HG03571 (cell line): ENCODE measurements around the gene FHAD1.

Experiments used
- ATAC-seq: cut with Tn5 transposase; IDR thresholded peaks from one replicate; pipeline ENCODE4 v1.9.1; 2021; ENCODE audit not compliant: unreplicated experiment

Gene FHAD1

DNA sequence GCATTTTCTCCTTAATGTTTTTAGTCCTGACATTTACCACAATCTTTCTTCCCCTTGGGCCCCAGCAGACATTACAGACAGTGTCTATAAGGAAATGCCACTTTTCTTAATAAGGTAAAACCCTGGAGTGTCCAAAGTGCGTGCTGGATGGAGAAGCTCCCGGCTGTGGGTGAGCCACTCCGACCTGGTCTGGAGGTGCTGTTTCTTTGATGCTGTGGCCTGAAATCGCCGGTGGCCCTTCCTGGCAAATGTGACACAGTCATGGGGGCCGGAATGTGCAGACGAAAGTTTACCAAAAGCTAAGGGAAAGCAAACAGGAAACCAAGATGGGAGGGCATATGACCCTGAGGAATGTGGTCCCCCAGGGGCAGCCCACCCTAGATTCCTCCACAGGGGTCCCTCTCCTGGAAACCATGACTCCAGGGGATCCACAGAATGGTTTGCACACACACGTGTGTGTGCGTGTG is 77.9 kb downstream of the FHAD1 start:
- no peak for ATAC-seq

GRCh38 chr1:15325375-15326085 is 78.5 kb downstream of the FHAD1 start:
- ATAC-seq = no peak

DNA sequence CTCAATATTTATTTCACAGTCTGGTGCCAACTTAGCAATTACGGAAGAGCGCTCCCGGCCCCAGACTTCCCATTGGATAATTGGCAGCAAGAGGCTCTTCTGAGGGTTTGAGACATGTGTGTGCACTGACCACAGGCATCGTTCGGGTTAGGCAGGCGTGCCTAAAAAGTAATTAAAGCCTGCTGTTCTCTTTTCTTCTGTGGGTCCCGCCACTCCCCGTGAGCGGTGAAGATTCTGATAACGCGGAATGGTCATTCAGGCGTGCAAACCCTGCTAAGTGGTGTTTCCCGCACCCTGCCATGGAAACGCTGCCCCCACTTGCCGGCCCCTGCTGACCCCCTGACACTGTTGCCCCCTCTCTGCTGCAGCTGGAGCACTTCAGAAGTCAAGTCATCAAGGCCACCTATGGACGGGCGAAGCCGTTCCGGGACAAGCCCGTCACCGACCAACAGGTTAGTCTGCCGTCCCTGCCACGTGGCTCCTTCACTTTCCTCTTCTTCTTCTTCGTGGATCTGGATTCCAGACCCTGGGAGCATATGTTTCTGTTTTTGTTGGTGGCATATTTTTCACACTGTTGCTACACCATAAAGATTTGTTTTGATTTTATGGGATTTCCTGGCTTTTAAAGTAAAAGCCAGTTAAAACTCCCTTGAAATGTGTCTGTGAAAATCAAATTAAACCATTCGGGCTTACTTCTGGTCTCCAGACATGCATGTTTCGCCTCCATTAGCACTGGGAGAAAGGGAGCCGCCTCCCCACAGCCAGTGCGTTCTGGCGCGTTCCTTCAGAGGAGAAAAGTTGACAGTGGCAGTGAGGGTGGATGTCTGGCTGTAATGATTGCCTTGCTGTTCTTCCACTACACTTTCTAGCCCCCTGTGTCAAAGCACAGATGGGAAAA is 79.9 kb downstream of the FHAD1 start:
- no peak for ATAC-seq

- ATAC-seq = no peak
These were observed 81.5 kb downstream of the FHAD1 start for GRCh38 chr1:15328351-15329103.

GRCh38 chr1:15329104-15329820 is 82.2 kb downstream of the FHAD1 start:
- ATAC-seq = no peak

DNA sequence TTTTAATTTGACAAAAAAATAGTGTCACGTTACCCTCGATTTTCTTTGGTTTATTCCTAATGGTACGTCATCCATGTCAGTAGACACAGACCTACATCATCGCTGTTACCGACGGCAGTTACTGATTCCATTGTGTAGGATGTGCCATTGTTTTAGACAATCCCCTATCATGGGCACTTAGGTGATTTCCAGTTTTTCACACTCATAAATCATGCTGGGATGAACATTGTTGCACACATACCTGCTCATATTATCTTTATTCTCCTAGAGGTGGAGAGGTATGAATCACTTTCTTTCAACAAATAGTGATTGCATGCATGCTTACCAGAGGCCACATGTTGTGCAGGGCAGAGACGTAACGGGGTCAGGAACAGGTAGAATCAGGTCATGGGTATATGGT is 83.0 kb downstream of the FHAD1 start:
- no peak for ATAC-seq

- no peak for ATAC-seq
These were observed 84.2 kb downstream of the FHAD1 start for GRCh38 chr1:15331180-15331579.

DNA sequence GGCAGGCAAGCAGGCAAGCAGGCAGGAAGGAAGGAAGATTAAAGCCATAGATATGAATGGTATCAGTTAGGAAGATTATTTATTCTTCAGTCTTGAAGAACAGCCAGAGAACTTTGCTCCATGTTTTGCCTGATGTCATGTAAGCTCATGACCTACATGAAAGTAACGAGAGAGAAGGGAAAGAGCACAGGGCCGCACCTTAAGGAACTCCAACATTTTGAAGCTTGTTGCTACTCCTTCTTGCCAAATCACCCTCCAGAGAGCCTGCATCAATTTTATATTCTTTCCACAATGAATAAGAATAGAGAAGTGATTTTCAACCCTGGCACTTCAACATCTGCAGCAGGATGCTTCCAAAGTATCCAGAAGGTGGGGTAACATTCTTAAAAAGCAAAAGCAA is 84.7 kb downstream of the FHAD1 start:
- ATAC-seq = no peak

DNA sequence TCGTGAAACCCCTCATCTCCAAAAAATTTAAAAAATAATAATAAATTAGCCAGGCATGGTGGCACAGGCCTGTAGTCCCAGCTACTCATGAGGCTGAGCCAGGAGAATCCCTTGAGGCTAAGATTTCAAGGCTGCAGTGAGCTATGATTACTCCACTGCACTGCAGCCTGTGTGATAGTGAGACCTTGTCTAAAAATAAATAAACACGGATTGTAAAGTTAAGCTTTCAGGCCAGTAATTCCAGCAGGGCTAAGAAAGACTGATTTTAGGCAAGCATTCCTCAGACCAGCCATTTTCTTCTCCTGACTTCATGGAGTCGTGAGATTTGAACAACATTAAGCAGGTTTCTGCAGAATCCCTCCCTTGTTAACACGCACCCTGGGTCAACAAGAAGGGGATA is 85.5 kb downstream of the FHAD1 start:
- no peak for ATAC-seq

DNA sequence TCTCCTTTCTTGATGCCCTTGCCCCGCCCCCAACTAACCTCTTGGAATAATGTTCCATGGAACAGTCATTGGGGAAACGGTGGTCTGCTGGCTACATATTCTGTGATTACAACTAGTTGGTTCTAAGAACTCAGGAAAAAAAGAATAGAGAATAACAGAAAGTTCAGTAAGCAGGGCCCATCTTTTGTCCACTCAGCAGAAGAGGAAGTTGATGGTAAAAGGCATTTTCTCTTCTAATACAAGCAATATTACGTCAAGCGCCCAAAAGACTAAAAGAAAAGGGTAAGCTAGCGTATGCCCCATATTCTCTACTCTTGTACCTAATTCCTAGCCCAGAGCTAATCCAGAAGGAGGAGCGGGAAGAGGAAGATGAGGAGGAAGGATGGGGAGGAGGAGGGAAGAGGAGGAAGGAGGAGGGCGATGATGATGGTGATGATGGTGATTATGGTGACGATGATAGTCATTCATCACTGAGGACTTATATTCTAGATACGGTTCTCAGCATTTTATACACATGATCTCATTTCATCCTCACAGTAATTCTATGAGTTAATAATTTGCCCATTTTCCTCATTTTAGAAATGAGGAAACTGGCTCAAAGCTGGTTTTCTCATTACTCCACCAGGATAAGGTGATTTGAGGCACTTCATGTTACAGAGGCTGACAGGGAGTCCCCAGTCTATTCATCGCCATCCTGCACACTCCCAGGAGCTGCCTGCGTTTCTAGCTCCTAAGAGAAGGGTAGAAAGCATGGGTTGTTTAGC is 86.1 kb downstream of the FHAD1 start:
- ATAC-seq = no peak

GRCh38 chr1:15334995-15335394 is 88.0 kb downstream of the FHAD1 start:
- ATAC-seq = no peak

GRCh38 chr1:15336866-15337265 is 89.8 kb downstream of the FHAD1 start:
- ATAC-seq = no peak

DNA sequence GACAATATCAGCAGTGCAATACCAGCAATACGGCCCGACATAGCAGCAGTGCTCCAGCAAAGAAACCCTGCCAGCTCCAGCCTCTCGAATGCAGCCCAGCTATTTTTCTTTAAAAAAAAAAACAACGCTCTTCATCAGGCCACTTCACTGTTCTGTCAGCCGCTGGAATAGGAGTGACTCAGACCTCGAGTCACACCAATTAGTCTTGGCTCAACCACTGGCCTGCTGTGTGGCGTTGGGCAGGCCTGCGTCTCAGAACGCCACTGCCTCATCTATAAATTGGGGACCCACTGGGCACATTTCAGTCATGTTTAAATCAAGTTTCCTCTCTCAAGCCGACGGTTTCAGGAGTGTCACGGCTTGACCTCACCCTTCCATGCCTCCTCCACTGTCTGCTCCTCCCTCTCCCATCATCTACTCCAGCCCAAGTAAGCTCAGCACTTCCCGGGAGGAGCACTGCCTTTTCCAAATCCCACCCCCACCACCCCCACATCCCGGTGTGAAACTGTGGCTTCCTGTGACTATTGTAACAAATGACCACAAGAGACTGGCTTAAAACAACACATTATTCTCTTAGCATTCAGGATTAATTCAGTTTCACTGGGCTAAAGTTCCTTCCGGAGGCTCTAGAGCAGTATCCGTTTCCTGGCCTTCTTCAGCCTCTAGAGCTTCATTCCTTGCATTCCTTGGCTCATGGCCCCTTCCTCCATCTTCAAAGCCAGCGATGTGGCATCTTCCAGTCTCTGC is 90.8 kb downstream of the FHAD1 start:
- ATAC-seq = no peak

- ATAC-seq = no peak
These were observed 92.5 kb downstream of the FHAD1 start for GRCh38 chr1:15339570-15339969.

DNA sequence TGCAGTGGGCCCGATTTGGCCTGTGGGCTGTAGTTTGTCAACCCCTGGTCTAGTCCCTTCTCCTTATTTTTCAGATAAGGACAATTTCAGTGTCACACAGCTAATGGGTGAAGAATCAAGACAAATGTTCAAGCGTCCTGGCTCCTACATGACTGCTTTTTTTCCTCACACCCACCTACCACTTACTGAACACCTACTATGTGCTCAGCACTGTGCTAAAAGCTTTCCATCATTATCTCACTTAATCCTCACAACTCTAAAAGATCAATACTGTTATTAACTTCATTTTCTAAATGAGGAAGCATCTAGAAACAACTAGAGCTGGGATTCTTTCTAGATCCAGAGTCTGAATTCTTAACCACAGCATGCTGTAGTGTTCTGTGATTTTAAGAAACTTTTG is 94.2 kb downstream of the FHAD1 start:
- ATAC-seq = no peak

DNA sequence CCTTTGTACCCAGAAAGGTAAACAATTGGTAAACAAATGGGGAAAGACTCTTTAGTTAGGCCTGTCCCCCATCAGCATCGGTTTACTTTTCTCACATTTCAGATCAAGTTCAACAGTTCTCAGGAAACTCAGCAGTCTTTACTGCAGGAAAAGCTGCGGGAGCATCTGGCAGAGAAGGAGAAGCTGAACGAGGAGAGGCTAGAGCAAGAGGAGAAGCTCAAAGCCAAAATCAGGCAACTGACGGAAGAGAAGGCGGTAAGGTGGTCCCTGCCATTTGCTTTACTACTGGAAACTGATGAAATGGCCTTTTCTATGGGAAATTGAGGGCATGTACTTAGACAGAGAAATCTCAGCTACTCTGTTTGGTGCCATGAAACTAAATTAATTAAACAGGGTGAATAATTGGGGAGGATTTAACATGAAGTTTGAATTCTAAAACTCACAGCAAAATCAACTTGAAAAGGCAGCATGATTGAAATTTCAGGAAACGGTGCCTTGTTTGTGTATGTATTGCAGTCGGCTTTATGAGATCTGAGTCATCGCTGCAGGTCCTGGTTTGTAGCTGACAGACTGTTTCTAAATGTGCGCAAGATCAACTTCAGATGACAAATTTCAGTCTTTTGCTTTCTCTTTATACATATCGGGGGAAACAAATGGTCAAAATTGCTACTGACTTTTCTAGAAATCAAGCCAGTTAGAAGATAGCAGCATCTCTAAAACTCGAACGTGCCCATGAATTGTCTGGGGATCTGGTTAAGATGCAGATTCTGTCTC is 94.8 kb downstream of the FHAD1 start:
- no peak for ATAC-seq

DNA sequence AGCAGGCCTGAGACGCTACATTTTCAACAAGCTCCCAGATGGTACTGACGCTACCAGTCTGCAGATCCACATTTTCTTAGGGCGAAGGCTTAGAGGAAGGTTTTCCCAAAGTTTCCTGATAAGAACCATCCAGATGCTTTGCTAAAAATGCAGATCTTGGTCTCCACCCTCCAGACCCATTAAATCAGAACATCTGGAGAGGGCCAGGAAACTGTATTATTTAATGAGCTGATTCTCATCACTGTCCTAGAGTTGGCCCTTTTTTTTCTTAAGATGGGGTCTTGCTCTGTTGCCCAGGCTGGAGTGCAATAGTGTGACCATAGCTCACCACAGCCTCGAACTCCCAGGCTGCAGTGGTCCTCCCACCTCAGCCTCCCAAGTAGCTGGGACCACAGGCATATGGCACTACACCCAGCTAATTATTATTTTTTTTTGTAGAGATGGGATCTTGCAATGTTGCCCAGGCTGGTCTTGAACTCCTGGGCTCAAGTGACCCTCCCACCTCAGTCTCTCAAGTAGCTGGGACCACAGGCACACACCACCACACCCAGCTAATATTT is 95.5 kb downstream of the FHAD1 start:
- ATAC-seq = no peak

- no peak for ATAC-seq
These were observed 96.1 kb downstream of the FHAD1 start for GRCh38 chr1:15343099-15343498.
